OCI-LY3 (cell line): ENCODE data around the gene NAA60.
A peak's percentile ranks its signal among the peaks of the same experiment; 100 is the strongest.

ENCODE experiments used
- H2AFZ ChIP-seq: fragments of 200-600, 300-600 bp; shearing (Covaris generic); 2 replicates; pipeline ENCODE4 v1.6.0; 2014; ENCODE audit warnings: antibody characterized with exemption, low read depth, low read length
- H3K27ac ChIP-seq: fragments of 200-600, 300-600 bp; sonication (generic); 2 replicates; pipeline ENCODE4 v1.5.1; 2014; ENCODE audit warnings: mild to moderate bottlenecking, low read length, moderate library complexity, mixed read lengths
- H3K27me3 ChIP-seq: fragments of 200-600, 300-600 bp; sonication (generic); 2 replicates; pipeline ENCODE4 v1.6.1; 2014; ENCODE audit warnings: low read depth, low read length, mixed read lengths
- H3K36me3 ChIP-seq: fragments of 200-600, 300-600 bp; sonication (generic); replicated peaks from 2 replicates; pipeline ENCODE3; 2014; ENCODE audit warnings: low read depth, low read length, mixed read lengths
- H3K4me1 ChIP-seq: fragments of 300-600, 200-600 bp; sonication (generic); 2 replicates; pipeline ENCODE4 v1.6.1; 2014; ENCODE audit warnings: low read length, mixed read lengths
- H3K4me2 ChIP-seq: fragments of 200-600, 300-600 bp; sonication (generic); 2 replicates; pipeline ENCODE4 v1.6.1; 2014; ENCODE audit warnings: low read length, mixed read lengths
- H3K4me3 ChIP-seq: fragments of 300-600, 200-600 bp; sonication (generic); 2 replicates; pipeline ENCODE4 v1.5.1; 2014; ENCODE audit warnings: antibody characterized with exemption, mild to moderate bottlenecking, low read length, moderate library complexity
- H3K79me2 ChIP-seq: fragments of 300-600, 200-600 bp; shearing (Covaris generic); 2 replicates; pipeline ENCODE4 v1.6.1; 2014; ENCODE audit warnings: mild to moderate bottlenecking, low read length, mixed read lengths
- H3K9ac ChIP-seq: fragments of 300-600, 200-600 bp; shearing (Covaris generic); 2 replicates; pipeline ENCODE4 v1.6.0; 2014; ENCODE audit warnings: mild to moderate bottlenecking, low read length, moderate library complexity
- H3K9me3 ChIP-seq: fragments of 200-600, 300-600 bp; shearing (Covaris generic); 2 replicates; pipeline ENCODE4 v1.6.1; 2014; ENCODE audit warnings: low read length, mixed read lengths; ENCODE audit not compliant: insufficient read depth
- H4K20me1 ChIP-seq: fragments of 200-600, 300-600 bp; sonication (generic); 2 replicates; pipeline ENCODE4 v1.6.1; 2016; ENCODE audit warnings: low read length, mixed read lengths; ENCODE audit not compliant: insufficient read depth
- CTCF ChIP-seq: fragments of 200-600, 300-600 bp; sonication (generic); IDR thresholded peaks from 2 replicates; pipeline ENCODE4 v1.5.1; 2014; ENCODE audit warnings: antibody characterized with exemption, low read length, low read depth
- EZH2phosphoT487 ChIP-seq: fragments of 200-600 bp; shearing (Covaris generic); IDR thresholded peaks from 2 replicates; pipeline ENCODE4 v1.6.1; 2018; ENCODE audit warnings: antibody characterized with exemption, mixed run types, low read depth

Gene NAA60

GRCh38 chr16:3461151-3461550 is 17.7 kb downstream of the NAA60 start:
- H3K36me3 ChIP-seq, result peaks cover 8% of the 10 kb centered on the region
- no peak overlapping the region for H3K4me3 ChIP-seq
- peak; percentile 32 for TF ChIP-seq CTCF
- TF ChIP-seq EZH2phosphoT487, result no peak
- H2AFZ ChIP-seq, result no peak overlapping the region
- no peak overlapping the region for H3K9ac ChIP-seq
- H3K9me3 ChIP-seq, result no peaks in the 10 kb centered on the region
- H3K27me3 ChIP-seq, result no peaks in the 10 kb centered on the region
- H3K4me2 ChIP-seq, result no peak overlapping the region
- H3K79me2 ChIP-seq, result peaks cover 89% of the 10 kb centered on the region
- peaks cover 16% of the 10 kb centered on the region for H3K4me1 ChIP-seq
- no peak overlapping the region for H3K27ac ChIP-seq
- peaks cover 44% of the 10 kb centered on the region for H4K20me1 ChIP-seq

- TF ChIP-seq CTCF, result no peak
- TF ChIP-seq EZH2phosphoT487, result no peak
- Histone ChIP-seq H4K20me1 (peaks cover 73% of the 10 kb centered on the region), H3K4me1 (0 out of 2 replicates have a peak, but pooled peaks cover 2% of the 10 kb centered on the region)
Observed at GRCh38 chr16:3465301-3465700, 21.8 kb downstream of the NAA60 start.

GRCh38 chr16:3465911-3466584 is 22.6 kb downstream of the NAA60 start:
- 0 out of 2 replicates have a peak, but pooled peaks cover 2% of the 10 kb centered on the region for H3K4me1 ChIP-seq
- no peak overlapping the region for H3K27ac ChIP-seq
- H3K4me3 ChIP-seq, result no peak overlapping the region
- H3K9me3 ChIP-seq, result no peaks in the 10 kb centered on the region
- H3K4me2 ChIP-seq, result no peak overlapping the region
- H3K27me3 ChIP-seq, result no peaks in the 10 kb centered on the region
- peaks cover 17% of the 10 kb centered on the region for H3K36me3 ChIP-seq
- no peak overlapping the region for H2AFZ ChIP-seq
- no peak overlapping the region for H3K9ac ChIP-seq
- no peak for TF ChIP-seq EZH2phosphoT487
- no peak for TF ChIP-seq CTCF
- H4K20me1 ChIP-seq, result peaks cover 71% of the 10 kb centered on the region
- H3K79me2 ChIP-seq, result peaks cover 100% of the 10 kb centered on the region

More at GRCh38 chr16:3465301-3465700, 21.8 kb downstream of the NAA60 start:
- H3K27ac ChIP-seq, result no peak overlapping the region
- no peak overlapping the region for H3K9ac ChIP-seq
- no peak overlapping the region for H2AFZ ChIP-seq
- no peak overlapping the region for H3K4me2 ChIP-seq
- H3K9me3 ChIP-seq, result no peaks in the 10 kb centered on the region
- H3K4me3 ChIP-seq, result no peak overlapping the region
- H3K79me2 ChIP-seq, result peaks cover 100% of the 10 kb centered on the region
- H3K36me3 ChIP-seq, result peaks cover 16% of the 10 kb centered on the region
- H3K27me3 ChIP-seq, result no peaks in the 10 kb centered on the region

GRCh38 chr16:3467182-3467581 is 23.7 kb downstream of the NAA60 start:
- no peak for TF ChIP-seq CTCF
- Histone ChIP-seq H3K4me2 (no peak overlapping the region), H3K9me3 (no peaks in the 10 kb centered on the region), H3K4me1 (0 out of 2 replicates have a peak, but pooled peaks cover 2% of the 10 kb centered on the region), H3K79me2 (peaks cover 100% of the 10 kb centered on the region), H4K20me1 (peaks cover 62% of the 10 kb centered on the region), H3K27ac (no peak overlapping the region), H2AFZ (no peak overlapping the region), H3K4me3 (no peak overlapping the region), H3K27me3 (no peaks in the 10 kb centered on the region), H3K36me3 (peaks cover 25% of the 10 kb centered on the region), H3K9ac (no peak overlapping the region)
